Mammary epithelial cell (primary cell): ENCODE measurements around the gene SLC25A21.

Experiments used
- CTCF ChIP-seq, 2 donors: IDR thresholded peaks in 1 of 2; conservative IDR thresholded peaks in 1 of 2; 2 replicates each; pipeline ENCODE4 v1.5.1; 2011 to 2012; ENCODE audit warnings: inconsistent platforms in 2 of 2, low read length in 2 of 2, mild to moderate bottlenecking in 2 of 2, control low read depth in 1 of 2, low read depth in 1 of 2; ENCODE audit not compliant: insufficient read depth in 1 of 2; ENCODE audit errors: extremely low read depth in 1 of 2
- EZH2 ChIP-seq: IDR thresholded peaks from 2 replicates; pipeline ENCODE4 v1.6.1; 2012; ENCODE audit warnings: low read length, inconsistent platforms, borderline replicate concordance

- TF ChIP-seq CTCF (conservative IDR thresholded peaks at IDR 0.05 in 1 of 2, IDR thresholded peaks at IDR 0.05 in 1 of 2; ENCODE audit: extremely low read depth in 1 of 2, insufficient read depth in 1 of 2, low read depth in 1 of 2, low read length in 2 of 2), result no peak
- no peak for TF ChIP-seq EZH2
Observed at GRCh38 chr14:36905272-36905888, 267.0 kb downstream of the SLC25A21 start.
